Mammary epithelial cell (primary cell): ENCODE data around the gene BPIFA1.

ENCODE experiments used
- EZH2 ChIP-seq: IDR thresholded peaks from 2 replicates; pipeline ENCODE4 v1.6.1; 2012; ENCODE audit warnings: low read length, inconsistent platforms, borderline replicate concordance
- TF ChIP-seq, protein P1 (sequence below), 2 donors: IDR thresholded peaks in 1 of 2; conservative IDR thresholded peaks in 1 of 2; 2 replicates each; pipeline ENCODE4 v1.5.1; 2011 to 2012; ENCODE audit warnings: inconsistent platforms in 2 of 2, low read length in 2 of 2, mild to moderate bottlenecking in 2 of 2, control low read depth in 1 of 2, low read depth in 1 of 2; ENCODE audit not compliant: insufficient read depth in 1 of 2; ENCODE audit errors: extremely low read depth in 1 of 2

DNA sequence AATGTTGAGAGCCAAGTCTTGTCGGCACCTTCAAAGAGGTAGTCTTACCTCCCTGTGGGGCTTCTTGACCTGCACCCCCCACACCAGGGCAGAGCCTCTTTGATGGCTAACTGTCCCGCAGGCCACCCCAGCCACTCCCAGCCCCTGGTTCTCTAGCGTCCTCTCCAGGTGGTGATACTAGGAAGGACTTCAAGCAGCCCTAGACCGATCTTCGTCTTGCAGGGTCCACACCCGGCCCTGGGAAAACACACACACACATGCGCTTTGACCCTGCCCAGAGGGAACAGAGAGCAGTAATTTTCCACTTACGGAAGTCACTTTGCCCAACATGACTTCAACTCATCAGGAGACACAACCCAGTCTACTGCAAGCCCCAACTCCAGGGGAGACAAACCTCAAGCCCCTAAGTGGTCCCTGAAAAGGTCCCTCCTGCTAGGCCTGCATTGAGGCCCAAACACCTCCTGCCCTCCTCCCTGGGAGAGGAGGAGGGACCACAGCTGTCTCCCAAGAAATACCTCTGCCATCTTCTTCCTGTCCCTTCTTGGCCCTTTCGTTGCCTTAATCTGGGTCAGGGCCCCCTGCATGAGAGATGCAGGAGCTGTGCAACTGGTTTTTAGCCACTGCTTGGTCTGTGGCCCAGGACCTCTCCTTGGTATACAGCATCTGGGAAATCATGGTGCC, 44.3 kb downstream of the BPIFA1 start:
- TF ChIP-seq EZH2: no peak
- TF ChIP-seq, protein P1, sequence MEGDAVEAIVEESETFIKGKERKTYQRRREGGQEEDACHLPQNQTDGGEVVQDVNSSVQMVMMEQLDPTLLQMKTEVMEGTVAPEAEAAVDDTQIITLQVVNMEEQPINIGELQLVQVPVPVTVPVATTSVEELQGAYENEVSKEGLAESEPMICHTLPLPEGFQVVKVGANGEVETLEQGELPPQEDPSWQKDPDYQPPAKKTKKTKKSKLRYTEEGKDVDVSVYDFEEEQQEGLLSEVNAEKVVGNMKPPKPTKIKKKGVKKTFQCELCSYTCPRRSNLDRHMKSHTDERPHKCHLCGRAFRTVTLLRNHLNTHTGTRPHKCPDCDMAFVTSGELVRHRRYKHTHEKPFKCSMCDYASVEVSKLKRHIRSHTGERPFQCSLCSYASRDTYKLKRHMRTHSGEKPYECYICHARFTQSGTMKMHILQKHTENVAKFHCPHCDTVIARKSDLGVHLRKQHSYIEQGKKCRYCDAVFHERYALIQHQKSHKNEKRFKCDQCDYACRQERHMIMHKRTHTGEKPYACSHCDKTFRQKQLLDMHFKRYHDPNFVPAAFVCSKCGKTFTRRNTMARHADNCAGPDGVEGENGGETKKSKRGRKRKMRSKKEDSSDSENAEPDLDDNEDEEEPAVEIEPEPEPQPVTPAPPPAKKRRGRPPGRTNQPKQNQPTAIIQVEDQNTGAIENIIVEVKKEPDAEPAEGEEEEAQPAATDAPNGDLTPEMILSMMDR (conservative IDR thresholded peaks at IDR 0.05 in 1 of 2, IDR thresholded peaks at IDR 0.05 in 1 of 2; ENCODE audit: extremely low read depth in 1 of 2, insufficient read depth in 1 of 2, low read depth in 1 of 2, low read length in 2 of 2): no peak
